Lower leg skin (tissue), 4 donors: Measurements from ENCODE around the gene ERP29. TPM values are rescaled to one million over a fixed set of nuclear protein-coding genes. Genes with fewer than 3 reads are reported as not detected.
"Not testable (repeated sequence)": the region's sequence is repeated elsewhere in the genome, so short reads cannot be mapped to it uniquely, and the experiment has no call there.

Experiments
- DNase-seq, 2 donors: peaks; one replicate each; pipeline ENCODE4 v3.0.0-alpha.2; 2019; ENCODE audit warnings: low spot score in 2 of 2
- H3K4me3 ChIP-seq: fragments of 200-600 bp; sonication (generic); 2 replicates; pipeline ENCODE4 v1.5.1; 2017; ENCODE audit warnings: mild to moderate bottlenecking, low read depth; ENCODE audit not compliant: poor library complexity, severe bottlenecking
- POLR2A ChIP-seq, 2 donors: fragments of 450-650 bp; IDR thresholded peaks; one replicate each; pipeline ENCODE4 v1.6.1; 2016 to 2017; ENCODE audit warnings: antibody characterized with exemption in 2 of 2, mild to moderate bottlenecking in 1 of 2, moderate library complexity in 1 of 2
- WGBS, 2 donors: methylation state at CpG; one replicate each; pipeline ENCODE4 v1.1.5; 2018; 5-methylcytosine and 5-hydroxymethylcytosine counted together
- intact Hi-C: fragments of 100-400 bp; cut with DNase I; formaldehyde crosslinking; loops from one replicate; pipeline ENCODE4 v1.15.0; 2023; ENCODE audit warnings: low total_unique reads
- total RNA-seq, 4 donors: library from RNA; depleted of rRNA; stranded (reverse); fragments of >200 nt; gene quantifications; one replicate each; pipeline ENCODE4 v1.1.0, GENCODE V29; 2016
- TF ChIP-seq, protein P1 (sequence below), 3 donors: fragments of 450-650 bp; IDR thresholded peaks; one replicate each; pipeline ENCODE4 v1.5.1; 2016; ENCODE audit warnings: antibody characterized with exemption in 3 of 3, mild to moderate bottlenecking in 3 of 3, moderate library complexity in 2 of 3

Gene ERP29
- total RNA-seq, 4 donors from 2014 or later: 72.7 to 88.7 (median 82.8) TPM

DNA sequence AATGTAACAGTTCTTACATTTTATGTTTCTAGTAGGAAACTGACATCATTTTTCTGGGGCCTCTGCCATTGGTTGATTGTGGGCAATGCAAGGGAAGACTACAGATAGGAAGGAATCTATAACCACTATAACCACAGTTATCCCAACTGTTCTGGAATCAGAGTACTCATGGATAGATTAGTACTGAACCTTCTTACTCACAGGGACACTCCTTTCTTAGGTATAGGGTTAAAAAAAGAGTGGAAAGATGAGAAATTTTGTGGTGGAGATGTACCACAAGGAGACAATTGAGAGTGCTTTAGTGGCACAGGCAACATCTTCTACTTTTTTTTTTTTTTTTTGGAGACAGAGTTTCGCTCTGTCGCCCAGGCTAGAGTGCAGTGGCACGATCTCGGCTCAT, 21.3 kb upstream of the ERP29 start:
- no peak overlapping the region for H3K4me3 ChIP-seq
- no peak for DNase-seq
- TF ChIP-seq, protein P1, sequence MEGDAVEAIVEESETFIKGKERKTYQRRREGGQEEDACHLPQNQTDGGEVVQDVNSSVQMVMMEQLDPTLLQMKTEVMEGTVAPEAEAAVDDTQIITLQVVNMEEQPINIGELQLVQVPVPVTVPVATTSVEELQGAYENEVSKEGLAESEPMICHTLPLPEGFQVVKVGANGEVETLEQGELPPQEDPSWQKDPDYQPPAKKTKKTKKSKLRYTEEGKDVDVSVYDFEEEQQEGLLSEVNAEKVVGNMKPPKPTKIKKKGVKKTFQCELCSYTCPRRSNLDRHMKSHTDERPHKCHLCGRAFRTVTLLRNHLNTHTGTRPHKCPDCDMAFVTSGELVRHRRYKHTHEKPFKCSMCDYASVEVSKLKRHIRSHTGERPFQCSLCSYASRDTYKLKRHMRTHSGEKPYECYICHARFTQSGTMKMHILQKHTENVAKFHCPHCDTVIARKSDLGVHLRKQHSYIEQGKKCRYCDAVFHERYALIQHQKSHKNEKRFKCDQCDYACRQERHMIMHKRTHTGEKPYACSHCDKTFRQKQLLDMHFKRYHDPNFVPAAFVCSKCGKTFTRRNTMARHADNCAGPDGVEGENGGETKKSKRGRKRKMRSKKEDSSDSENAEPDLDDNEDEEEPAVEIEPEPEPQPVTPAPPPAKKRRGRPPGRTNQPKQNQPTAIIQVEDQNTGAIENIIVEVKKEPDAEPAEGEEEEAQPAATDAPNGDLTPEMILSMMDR (IDR thresholded peaks at IDR 0.05): no peak
- TF ChIP-seq POLR2A (IDR thresholded peaks at IDR 0.05): no peak
- 90 to 99% methylated on average over 4 of the region's 4 CpGs for WGBS, 2 donors
- intact Hi-C loops: no loop called here

DNA sequence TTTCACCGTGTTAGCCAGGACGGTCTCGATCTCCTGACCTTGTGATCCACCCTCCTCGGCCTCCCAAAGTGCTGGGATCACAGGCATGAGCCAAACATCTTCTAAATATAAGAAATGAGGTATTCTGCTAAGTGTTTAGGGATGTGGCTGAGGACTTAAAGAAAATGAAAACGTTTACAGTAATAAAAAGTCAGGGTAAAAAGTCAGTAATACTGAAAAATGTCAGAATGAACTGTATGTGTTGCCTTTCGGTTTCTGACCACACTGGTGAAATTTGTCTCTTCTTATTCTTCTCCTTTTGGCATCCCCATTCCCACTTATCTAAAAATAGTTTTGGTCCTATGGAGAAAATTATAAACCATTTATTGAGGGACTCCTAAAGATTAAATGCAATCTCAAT, 20.8 kb upstream of the ERP29 start:
- DNase-seq: no peak
- WGBS, 2 donors: 82 to 85% methylated on average over 6 of the region's 6 CpGs
- TF ChIP-seq POLR2A (IDR thresholded peaks at IDR 0.05): no peak
- TF ChIP-seq, protein P1 (IDR thresholded peaks at IDR 0.05): no peak
- H3K4me3 ChIP-seq: no peak overlapping the region
- intact Hi-C loops: no loop called here

DNA sequence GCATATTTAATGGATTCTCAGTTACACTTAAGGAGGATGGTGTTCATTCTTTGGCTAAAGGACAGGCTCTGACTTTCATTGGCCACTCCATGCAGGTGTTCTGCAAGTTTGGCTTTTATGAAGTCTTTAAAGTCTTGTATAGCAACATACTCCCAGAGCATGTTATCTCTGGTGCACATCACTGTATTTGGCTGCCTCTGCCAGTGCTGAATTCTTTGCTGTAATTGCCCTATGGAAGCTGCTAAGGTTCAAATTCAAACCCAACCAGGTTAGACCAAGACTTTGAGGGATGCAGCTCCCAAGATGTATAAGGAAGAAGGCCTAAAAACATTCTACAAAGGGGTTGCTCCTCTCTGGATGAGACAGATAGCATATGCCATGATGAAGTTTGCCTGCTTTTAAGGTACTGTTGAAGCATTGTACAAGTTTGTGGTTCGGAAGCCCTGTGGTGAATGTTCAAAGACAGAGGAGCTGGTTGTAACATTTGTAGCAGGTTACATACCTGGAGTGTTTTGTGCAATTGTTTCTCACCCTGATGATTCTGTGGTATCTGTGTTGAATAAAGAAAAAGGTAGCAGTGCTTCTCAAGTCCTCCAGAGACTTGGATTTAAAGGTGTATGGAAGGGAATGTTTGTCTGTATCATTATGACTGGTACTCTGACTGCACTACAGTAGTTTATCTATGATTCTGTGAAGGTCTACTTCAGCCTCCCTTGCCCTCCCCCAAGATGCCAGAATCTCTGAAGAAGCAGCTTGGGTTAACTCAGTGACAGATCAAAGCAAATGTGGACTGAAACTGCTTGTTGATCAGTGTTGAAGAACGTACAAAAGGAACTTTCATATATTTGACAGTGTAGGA, 19.7 kb upstream of the ERP29 start:
- H3K4me3 ChIP-seq: no peak overlapping the region
- WGBS, 2 donors: 54 to 57% methylated on average over 2 of the region's 2 CpGs
- intact Hi-C loops: loop anchor here (2.0 kb wide), 1 partner anchor 43 kb away; no protein-coding TSS in a partner anchor
- TF ChIP-seq, protein P1 (IDR thresholded peaks at IDR 0.05): no peak
- TF ChIP-seq POLR2A (IDR thresholded peaks at IDR 0.05): no peak
- no peak for DNase-seq

DNA sequence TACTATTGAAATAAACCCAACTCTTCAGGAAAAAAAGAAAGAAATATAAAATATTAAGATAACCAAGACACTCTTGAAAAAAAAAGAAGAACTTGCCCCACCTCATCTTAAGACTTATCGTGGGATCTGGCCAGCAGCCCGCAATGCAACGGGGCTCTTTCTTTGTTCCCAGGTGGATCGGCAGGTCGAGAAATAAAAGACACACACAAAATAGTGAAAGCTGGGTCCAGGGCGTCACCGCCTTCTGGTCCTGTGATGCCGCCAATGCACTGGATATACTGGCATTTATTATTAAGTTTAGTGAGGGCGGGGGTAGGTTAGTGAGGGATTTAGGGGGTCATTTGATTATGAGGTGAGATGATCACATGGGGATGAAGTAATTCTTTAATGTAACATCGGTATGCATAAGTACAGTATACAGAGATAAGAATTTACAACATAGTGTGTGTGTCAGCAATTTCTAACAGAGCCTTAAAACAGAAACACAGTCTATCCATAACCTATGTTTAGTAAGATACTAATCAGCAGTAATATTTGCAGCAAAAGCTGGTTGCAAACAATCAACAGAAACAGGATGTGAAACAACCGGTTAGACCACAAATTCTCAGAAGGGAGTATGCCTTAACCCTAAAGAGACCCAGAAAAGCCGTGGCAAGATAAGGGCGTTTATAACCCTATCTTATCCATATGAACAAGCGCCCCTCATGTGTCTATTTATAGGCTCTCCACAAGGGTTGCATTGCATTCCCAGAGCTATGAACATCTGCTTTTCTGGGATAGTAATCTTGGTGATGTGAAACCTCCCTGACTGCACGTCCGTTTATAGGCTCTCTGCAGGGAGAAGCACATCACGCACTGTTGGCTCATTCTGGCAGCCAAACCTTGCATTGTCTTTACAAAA, 18.8 kb upstream of the ERP29 start:
- not testable (repeated sequence) for H3K4me3 ChIP-seq, DNase-seq
- WGBS, 2 donors: 34 to 45% methylated on average over 17 of the region's 17 CpGs
- intact Hi-C loops: loop anchor here (2.0 kb wide), 1 partner anchor 42 kb away; no protein-coding TSS in a partner anchor

DNA sequence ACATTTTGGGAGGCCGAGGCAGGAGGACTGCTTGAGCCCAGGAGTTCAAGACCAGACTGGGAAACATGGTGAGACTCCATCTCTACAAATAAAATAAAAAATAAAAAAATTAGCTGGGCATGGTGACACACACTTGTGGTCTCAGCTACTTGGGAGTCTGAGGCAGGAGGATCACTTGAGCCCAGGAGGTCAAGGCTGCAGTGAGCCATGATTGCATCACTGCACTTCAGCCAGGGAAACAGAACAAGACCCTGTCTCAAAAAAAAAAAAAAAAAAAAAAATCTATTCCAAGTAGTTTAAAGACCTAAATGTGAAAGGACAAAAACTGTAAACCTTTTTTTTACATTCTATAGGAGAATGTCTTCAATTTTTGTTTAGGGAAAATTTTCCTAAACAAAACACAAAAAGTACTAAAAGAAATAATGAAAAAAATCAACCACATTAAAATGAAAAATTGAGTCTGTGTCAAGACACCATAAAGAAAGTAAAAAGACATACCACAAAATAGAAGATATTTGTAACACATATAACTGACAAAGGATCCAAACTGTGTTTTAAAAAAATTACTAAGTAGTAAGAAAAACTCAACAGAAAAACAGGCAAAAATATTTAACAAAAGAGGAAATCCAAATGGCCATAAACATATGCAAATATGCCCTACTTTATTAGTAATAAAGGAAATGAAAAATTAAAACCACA, 17.3 kb upstream of the ERP29 start:
- no peak for DNase-seq
- no peak overlapping the region for H3K4me3 ChIP-seq
- 95 to 100% methylated on average over 1 of the region's 1 CpG for WGBS, 2 donors
- TF ChIP-seq POLR2A (IDR thresholded peaks at IDR 0.05): no peak
- TF ChIP-seq, protein P1 (IDR thresholded peaks at IDR 0.05): no peak
- intact Hi-C loops: loop anchor here (2.0 kb wide), 1 partner anchor 41 kb away; no protein-coding TSS in a partner anchor
